GM19452 (cell line): Measurements from ENCODE around the gene PRL.

Source experiments
- ATAC-seq: cut with Tn5 transposase; IDR thresholded peaks from one replicate; pipeline ENCODE4 v1.9.1; 2021; ENCODE audit not compliant: unreplicated experiment

PRL gene

GRCh38 chr6:22296067-22296466 is 769 bp downstream of the PRL start:
- no peak for ATAC-seq

GRCh38 chr6:22295145-22295544 is 1.7 kb downstream of the PRL start:
- no peak for ATAC-seq

- ATAC-seq: no peak
Observed at GRCh38 chr6:22294301-22294700, 2.5 kb downstream of the PRL start.

- ATAC-seq: no peak
Observed at GRCh38 chr6:22290045-22290444, 6.8 kb downstream of the PRL start.

GRCh38 chr6:22288721-22289120 is 8.1 kb downstream of the PRL start:
- ATAC-seq: no peak

- ATAC-seq: no peak
Observed at GRCh38 chr6:22284666-22285065, 12.2 kb downstream of the PRL start.

- ATAC-seq: no peak
Observed at GRCh38 chr6:22281341-22282085, 15.3 kb downstream of the PRL start.

- ATAC-seq: no peak
Observed at GRCh38 chr6:22279427-22279826, 17.4 kb downstream of the PRL start.

GRCh38 chr6:22271081-22271480 is 25.8 kb downstream of the PRL start:
- ATAC-seq: no peak

GRCh38 chr6:22263748-22264147 is 33.1 kb downstream of the PRL start:
- ATAC-seq: no peak

GRCh38 chr6:22254886-22255285 is 42.0 kb downstream of the PRL start:
- ATAC-seq: no peak

GRCh38 chr6:22253955-22254655 is 42.7 kb downstream of the PRL start:
- no peak for ATAC-seq

- no peak for ATAC-seq
Observed at GRCh38 chr6:22251348-22251747, 45.5 kb downstream of the PRL start.

- ATAC-seq: no peak
Observed at GRCh38 chr6:22250486-22250885, 46.4 kb downstream of the PRL start.

- ATAC-seq: no peak
Observed at GRCh38 chr6:22249711-22250350, 47.0 kb downstream of the PRL start.

- no peak for ATAC-seq
Observed at GRCh38 chr6:22248513-22249308, 48.1 kb downstream of the PRL start.

GRCh38 chr6:22247916-22248482 is 48.8 kb downstream of the PRL start:
- no peak for ATAC-seq

- no peak for ATAC-seq
Observed at GRCh38 chr6:22240025-22240424, 56.8 kb downstream of the PRL start.

- ATAC-seq: no peak
Observed at GRCh38 chr6:22239261-22239921, 57.4 kb downstream of the PRL start.

- no peak for ATAC-seq
Observed at GRCh38 chr6:22238861-22239260, 58.0 kb downstream of the PRL start.
